LNCaP clone FGC (cell line): ENCODE results near the gene ARSJ.
A peak's percentile ranks its signal among the peaks of the same experiment; 100 is the strongest.

Experiments
- DNase-seq: peaks from one replicate; pipeline ENCODE4 v3.0.0-alpha.2; 2011; ENCODE audit warnings: low read depth
- H3K4me3 ChIP-seq: 2 replicates; pipeline ENCODE4 v1.5.1; 2011; ENCODE audit warnings: mild to moderate bottlenecking, low read depth, low read length, control low read depth
- CTCF ChIP-seq: IDR thresholded peaks from 2 replicates; pipeline ENCODE4 v1.5.1; 2012; ENCODE audit warnings: mild to moderate bottlenecking; ENCODE audit not compliant: control insufficient read depth, insufficient read depth; ENCODE audit errors: extremely low read depth

ARSJ gene

GRCh38 chr4:113967687-113968086 lies 11.8 kb downstream of the ARSJ start:
- TF ChIP-seq CTCF = no peak
- DNase-seq = no peak
- H3K4me3 ChIP-seq = no peak overlapping the region

- no peak for DNase-seq
- no peak overlapping the region for H3K4me3 ChIP-seq
- no peak for TF ChIP-seq CTCF
Measured at GRCh38 chr4:113962719-113963265, 16.7 kb downstream of the ARSJ start.

GRCh38 chr4:113962016-113962347 lies 17.5 kb downstream of the ARSJ start:
- no peak overlapping the region for H3K4me3 ChIP-seq
- no peak for DNase-seq
- no peak for TF ChIP-seq CTCF

- no peak overlapping the region for H3K4me3 ChIP-seq
- no peak for TF ChIP-seq CTCF
- DNase-seq = no peak
Measured at GRCh38 chr4:113960684-113961321, 18.6 kb downstream of the ARSJ start.

GRCh38 chr4:113959539-113959937 lies 19.9 kb downstream of the ARSJ start:
- no peak overlapping the region for H3K4me3 ChIP-seq
- no peak for DNase-seq
- TF ChIP-seq CTCF = no peak

- no peak for TF ChIP-seq CTCF
- DNase-seq = peak; percentile 87
- no peak overlapping the region for H3K4me3 ChIP-seq
Measured at GRCh38 chr4:113958766-113959538, 20.5 kb downstream of the ARSJ start.
